ENCODE data around the gene HOXA7.

- TF ChIP-seq POLR2AphosphoS5 (IDR thresholded peaks at IDR 0.05; ENCODE audit: low read depth, low read length) (no peak), TAF1 (IDR thresholded peaks at IDR 0.05; ENCODE audit: low read depth, low read length) (no peak)
Observed at GRCh38 chr7:27159266-27160144, 3.0 kb upstream of the HOXA7 start.
